Activated CD4-positive, alpha-beta T cell treated with anti-CD3 and anti-CD28 coated beads, Interleukin-2, amount 10 ng/mL, durations not matched to agents 24 days and 14 days (primary cell): Measurements from ENCODE around the gene TTC9. TPM values are rescaled to one million over a fixed set of nuclear protein-coding genes. Genes with fewer than 3 reads are reported as not detected.

ENCODE experiments used
- DNase-seq: peaks from one replicate; pipeline ENCODE4 v3.0.0; 2022
- H3K27ac Mint-ChIP-seq: one replicate; pipeline ENCODE4 v1.8.0; 2022; ENCODE audit warnings: mild to moderate bottlenecking, mixed read lengths
- H3K27me3 Mint-ChIP-seq: one replicate; pipeline ENCODE4 v1.8.0; 2022; ENCODE audit warnings: mixed read lengths
- H3K36me3 Mint-ChIP-seq: one replicate; pipeline ENCODE4 v1.8.0; 2022; ENCODE audit warnings: low read depth, mild to moderate bottlenecking, mixed read lengths
- H3K4me1 Mint-ChIP-seq: one replicate; pipeline ENCODE4 v1.8.0; 2021; ENCODE audit warnings: mixed read lengths
- H3K4me3 Mint-ChIP-seq: one replicate; pipeline ENCODE4 v1.8.0; 2022; ENCODE audit warnings: mild to moderate bottlenecking, moderate library complexity, mixed read lengths
- H3K9me3 Mint-ChIP-seq: one replicate; pipeline ENCODE4 v1.8.0; 2021; ENCODE audit warnings: mixed read lengths
- intact Hi-C: fragments of 100-400 bp; cut with micrococcal nuclease; formaldehyde crosslinking; loops from one replicate; pipeline ENCODE4 v1.15.1; 2023
- total RNA-seq: library from RNA; stranded (reverse); gene quantifications from 2 replicates; pipeline ENCODE4 v1.2.3, GENCODE V29; 2022

The TTC9 gene
- total RNA-seq, 1 donor from 2014 or later = 5.8 TPM

DNA sequence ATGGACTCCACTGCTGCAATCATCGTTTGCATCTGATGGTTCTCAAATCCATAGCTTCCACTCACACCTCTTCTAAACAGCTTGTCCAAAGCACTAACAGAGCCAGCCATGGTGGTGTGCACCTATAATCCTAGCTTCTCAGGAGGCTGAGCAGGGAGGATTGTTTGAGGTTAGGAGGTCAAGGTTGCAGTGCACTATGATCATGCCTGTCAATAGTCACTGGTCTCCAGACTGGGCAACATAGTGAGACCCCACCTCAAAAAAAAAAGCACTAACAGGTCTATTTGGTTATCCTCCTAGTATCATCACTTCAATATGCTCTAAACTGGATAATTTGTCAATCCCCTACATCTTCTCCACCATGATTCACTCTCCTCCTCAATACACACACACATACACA, 63.2 kb downstream of the TTC9 start:
- H3K9me3 Mint-ChIP-seq = no peaks in the 10 kb centered on the region
- no peaks in the 10 kb centered on the region for H3K36me3 Mint-ChIP-seq
- intact Hi-C loops = no loop called here
- no peak for DNase-seq
- peaks cover 7% of the 10 kb centered on the region for H3K27me3 Mint-ChIP-seq
- no peak overlapping the region for H3K4me3 Mint-ChIP-seq
- H3K4me1 Mint-ChIP-seq = peaks cover 2% of the 10 kb centered on the region
- H3K27ac Mint-ChIP-seq = no peak overlapping the region

DNA sequence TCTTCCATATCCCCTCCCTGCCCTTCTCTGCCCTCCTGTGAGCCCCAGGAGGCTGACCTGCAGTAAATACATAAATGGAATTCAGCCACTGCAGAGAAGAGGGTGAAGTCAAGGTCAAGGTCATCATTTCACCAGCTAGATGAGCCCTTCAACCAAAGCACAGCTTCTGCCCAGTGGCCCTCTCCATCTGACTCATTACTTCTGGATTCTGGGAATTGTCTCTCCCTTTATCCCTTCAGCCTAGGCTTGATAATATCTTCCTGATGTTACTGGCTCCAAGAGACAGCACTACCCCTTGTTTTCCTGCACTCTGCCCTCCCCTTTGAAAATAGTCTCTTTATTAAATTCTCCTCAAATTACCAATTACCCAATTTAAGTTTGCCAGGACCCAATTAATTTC, 64.5 kb downstream of the TTC9 start:
- no peaks in the 10 kb centered on the region for H3K36me3 Mint-ChIP-seq
- H3K4me3 Mint-ChIP-seq = no peak overlapping the region
- no peak for DNase-seq
- H3K27ac Mint-ChIP-seq = no peak overlapping the region
- H3K27me3 Mint-ChIP-seq = peaks cover 7% of the 10 kb centered on the region
- intact Hi-C loops = no loop called here
- peaks cover 2% of the 10 kb centered on the region for H3K4me1 Mint-ChIP-seq
- H3K9me3 Mint-ChIP-seq = no peaks in the 10 kb centered on the region

DNA sequence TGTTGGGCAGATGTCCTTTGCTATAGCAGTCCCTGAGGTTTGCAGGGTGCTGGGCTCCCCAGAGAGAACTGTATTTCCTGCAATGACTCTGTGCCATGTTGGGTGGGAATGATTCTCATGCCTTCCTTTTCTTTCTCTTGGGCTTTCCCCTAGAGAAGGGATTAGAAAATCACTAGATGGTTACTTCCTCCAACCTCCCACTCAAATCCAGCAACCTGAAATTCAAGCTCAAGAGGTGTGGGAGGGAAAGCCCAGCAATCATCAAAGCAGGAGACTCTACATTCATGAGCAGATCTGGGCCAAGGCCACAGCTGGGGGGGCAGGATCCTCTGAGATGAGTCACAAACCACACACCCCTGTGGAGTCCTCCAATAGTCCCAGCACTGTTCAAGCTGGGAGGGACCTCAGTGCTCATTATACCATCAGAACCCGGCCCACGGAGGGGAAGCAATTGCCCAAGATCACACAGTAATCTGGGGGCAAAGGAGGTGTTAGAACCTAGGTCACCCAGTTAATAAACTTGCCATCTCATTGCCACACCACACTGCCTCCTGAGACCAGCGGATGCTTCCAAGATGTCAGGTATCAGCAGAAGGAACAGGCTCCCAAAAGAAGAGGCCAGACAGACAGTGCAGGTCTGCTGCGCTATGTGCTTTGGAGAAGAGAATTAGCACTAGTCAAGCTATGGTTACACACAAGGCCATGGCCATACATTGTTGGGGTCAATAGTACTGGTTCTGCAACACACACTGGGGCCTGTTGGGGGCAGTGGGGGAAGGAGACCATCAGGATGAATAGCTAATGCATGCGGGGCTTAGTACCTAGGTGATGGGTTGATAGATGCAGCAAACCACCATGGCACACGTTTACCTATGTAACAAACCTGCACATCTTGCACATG, 65.7 kb downstream of the TTC9 start:
- H3K27ac Mint-ChIP-seq = no peak overlapping the region
- intact Hi-C loops = no loop called here
- H3K9me3 Mint-ChIP-seq = no peaks in the 10 kb centered on the region
- DNase-seq = no peak
- H3K36me3 Mint-ChIP-seq = no peaks in the 10 kb centered on the region
- H3K27me3 Mint-ChIP-seq = peaks cover 7% of the 10 kb centered on the region
- H3K4me1 Mint-ChIP-seq = peaks cover 2% of the 10 kb centered on the region
- H3K4me3 Mint-ChIP-seq = no peak overlapping the region

DNA sequence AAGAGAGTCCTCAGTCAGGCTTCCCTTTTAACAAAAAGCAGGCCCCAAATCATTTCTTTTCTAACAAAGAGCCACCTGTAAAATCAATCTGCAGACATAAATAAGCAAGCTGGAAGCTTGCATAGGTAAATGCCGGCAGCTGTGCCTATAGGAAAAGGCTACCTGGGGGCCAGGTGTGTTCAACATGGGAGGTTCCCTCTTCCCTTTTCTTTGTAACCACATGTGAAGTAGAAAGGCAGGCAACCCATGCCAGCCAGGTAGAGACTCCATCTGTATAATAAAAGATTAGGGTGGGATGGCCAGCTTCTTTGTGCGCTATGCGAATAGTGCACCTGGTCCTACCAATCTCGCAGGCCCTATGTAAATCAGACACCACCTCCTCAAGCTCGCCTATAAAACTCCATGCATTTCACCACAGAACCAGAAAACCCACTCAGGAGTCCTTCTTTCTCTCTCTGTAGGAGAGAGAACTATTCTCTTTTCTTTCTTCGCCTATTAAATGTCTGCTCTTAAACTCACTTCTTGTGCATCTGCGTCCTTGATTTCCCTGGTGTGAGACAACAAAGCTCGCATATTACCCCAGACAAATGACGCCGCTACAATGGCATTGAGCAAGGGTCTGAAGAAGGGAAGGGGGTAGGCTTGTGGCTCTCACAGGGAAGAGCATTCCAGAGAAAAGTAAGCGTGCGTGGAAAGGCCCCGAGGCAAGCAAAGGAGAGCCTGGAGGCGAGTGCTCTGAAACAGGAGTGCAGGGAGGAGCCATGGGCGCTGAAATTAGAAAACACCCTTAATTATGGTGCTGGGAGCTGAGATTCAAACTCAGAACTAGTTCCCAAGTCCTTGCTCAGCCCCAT, 67.2 kb downstream of the TTC9 start:
- no peak overlapping the region for H3K27ac Mint-ChIP-seq
- intact Hi-C loops = no loop called here
- no peaks in the 10 kb centered on the region for H3K36me3 Mint-ChIP-seq
- H3K27me3 Mint-ChIP-seq = peaks cover 7% of the 10 kb centered on the region
- H3K4me3 Mint-ChIP-seq = no peak overlapping the region
- H3K4me1 Mint-ChIP-seq = peaks cover 3% of the 10 kb centered on the region
- no peak for DNase-seq
- no peaks in the 10 kb centered on the region for H3K9me3 Mint-ChIP-seq

DNA sequence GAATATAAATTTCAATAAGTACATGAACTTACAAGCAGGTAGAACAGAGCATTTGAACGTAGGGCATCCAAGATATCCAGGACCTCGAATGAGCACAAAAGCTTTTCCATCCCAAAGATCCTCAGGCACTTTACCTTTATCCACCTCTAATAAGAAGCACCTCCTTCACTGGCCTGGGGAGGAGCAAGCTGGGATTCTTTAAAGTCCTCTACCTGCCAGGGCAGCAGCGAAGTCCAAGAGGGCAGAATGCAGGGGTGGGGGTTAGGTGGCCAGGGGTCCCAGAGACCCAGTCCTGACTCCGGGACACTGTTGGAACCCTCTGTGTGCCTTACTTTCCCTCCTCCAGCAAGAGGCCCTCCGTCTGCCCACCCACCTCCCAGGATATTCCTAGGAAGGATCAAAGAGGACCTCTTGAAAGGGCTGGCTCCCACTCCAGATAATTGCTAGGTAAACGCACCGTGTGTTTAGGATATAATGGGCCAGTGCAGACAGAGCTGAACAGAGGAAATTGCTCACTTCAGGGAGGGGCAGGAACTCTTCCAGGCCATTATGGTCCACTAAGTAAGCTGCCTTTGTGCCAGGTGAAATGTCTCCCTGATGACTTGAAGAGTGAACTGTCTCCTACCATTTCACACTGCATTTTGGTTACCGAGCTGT, 68.1 kb downstream of the TTC9 start:
- no peaks in the 10 kb centered on the region for H3K36me3 Mint-ChIP-seq
- H3K27me3 Mint-ChIP-seq = peaks cover 7% of the 10 kb centered on the region
- intact Hi-C loops = loop anchor here (5.0 kb wide), 1 partner anchor 68 kb away; the partner anchor contains the start of gene TTC9
- no peak for DNase-seq
- no peak overlapping the region for H3K27ac Mint-ChIP-seq
- H3K4me1 Mint-ChIP-seq = peaks cover 5% of the 10 kb centered on the region
- H3K9me3 Mint-ChIP-seq = no peaks in the 10 kb centered on the region
- H3K4me3 Mint-ChIP-seq = no peak overlapping the region

DNA sequence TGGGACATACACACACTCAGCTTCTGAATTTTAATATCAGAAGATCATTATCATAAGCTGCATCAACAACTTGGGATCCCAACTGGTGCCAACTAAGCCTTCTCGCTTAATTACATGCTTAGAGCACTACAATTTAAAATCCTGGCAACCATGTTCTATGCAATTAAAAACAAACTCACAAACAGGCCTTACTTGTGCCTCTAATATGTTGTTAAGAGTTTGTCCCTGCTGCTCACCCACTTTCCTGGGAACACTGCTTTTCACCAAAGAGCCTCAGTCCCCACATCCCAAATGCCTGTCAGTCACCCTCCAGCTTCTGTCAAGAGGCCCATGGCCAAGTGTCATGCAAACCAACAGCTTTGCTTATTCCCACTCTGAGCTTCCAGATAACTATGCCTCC, 69.7 kb downstream of the TTC9 start:
- H3K36me3 Mint-ChIP-seq = no peaks in the 10 kb centered on the region
- no peaks in the 10 kb centered on the region for H3K9me3 Mint-ChIP-seq
- H3K27me3 Mint-ChIP-seq = peaks cover 4% of the 10 kb centered on the region
- H3K4me1 Mint-ChIP-seq = peaks cover 5% of the 10 kb centered on the region
- no peak overlapping the region for H3K27ac Mint-ChIP-seq
- DNase-seq = no peak
- intact Hi-C loops = loop anchor here (5.0 kb wide), 1 partner anchor 69 kb away; the partner anchor contains the start of gene TTC9
- no peak overlapping the region for H3K4me3 Mint-ChIP-seq

DNA sequence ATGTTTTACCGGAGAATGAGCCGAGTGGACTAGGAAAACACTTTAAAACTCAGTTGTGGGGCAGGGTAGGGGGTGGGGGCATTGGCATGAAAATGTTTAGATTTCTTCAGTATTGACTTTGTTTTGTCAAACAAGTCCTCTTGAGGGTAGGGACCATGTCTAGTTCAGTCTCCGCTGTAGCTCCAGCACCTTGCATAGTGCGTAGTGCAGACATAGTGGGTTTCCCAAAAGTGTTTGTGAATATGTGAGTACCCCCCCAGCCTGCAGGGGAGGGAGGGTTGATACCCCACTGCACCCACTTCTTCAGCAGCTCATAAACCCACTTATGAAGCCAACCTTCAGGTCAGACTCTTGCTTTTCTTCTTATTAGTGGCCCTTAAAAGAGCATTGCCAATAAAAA, 71.4 kb downstream of the TTC9 start:
- Mint-ChIP-seq H3K27ac (no peak overlapping the region), H3K4me3 (no peak overlapping the region), H3K27me3 (peaks cover 10% of the 10 kb centered on the region), H3K9me3 (no peaks in the 10 kb centered on the region), H3K4me1 (peaks cover 3% of the 10 kb centered on the region), H3K36me3 (no peaks in the 10 kb centered on the region)
- DNase-seq = no peak
- intact Hi-C loops = loop anchor here (2.0 to 5.0 kb wide), 2 partner anchors 71 to 894 kb away; partner anchors contain the start of gene TTC9

DNA sequence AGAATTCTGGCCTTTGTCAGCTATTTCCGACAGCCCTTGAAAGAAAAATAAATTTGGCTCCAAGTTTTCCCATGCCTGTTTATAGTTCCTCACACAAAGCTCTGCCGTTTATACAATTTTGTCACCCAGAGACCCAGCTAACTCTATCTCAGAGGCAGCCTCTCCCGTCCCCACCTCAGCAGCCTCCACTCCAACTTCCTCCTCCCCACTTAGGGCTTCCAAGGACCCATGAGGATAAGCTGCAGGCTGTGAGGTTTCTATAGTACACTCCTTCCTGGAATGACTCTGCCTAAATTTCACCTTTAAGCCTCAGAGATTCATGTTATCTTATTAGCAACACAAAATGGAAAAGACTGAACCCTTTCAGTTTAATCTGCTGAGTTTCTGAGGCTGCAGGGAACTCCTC, 71.8 kb downstream of the TTC9 start:
- no peak overlapping the region for H3K27ac Mint-ChIP-seq

DNA sequence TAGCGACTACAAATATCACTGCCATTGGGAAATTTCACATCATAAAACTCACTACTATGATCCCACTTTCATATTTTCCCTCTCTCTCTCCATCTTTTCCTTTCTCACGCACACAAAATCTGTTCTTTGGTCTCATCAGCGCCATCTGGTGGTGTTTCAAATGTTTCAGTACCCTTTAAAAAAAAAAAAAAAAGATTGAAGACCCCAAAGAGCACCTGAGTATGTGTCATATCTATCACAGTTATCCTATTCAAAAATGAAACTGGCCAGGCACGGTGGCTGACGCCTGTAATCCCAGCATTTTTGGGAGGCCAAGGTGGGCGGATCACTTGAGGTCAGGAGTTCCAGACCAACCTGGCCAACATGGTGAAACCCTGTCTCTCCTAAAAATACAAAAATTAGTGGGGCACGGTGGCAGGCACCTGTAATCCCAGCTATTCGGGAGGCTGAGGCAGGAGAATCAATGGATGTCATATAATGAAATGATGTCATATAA, 72.4 kb downstream of the TTC9 start:
- H3K9me3 Mint-ChIP-seq = no peaks in the 10 kb centered on the region
- peak; percentile 82 for DNase-seq
- peaks cover 10% of the 10 kb centered on the region for H3K27me3 Mint-ChIP-seq
- peaks cover 3% of the 10 kb centered on the region for H3K4me1 Mint-ChIP-seq
- H3K4me3 Mint-ChIP-seq = no peak overlapping the region
- intact Hi-C loops = loop anchor here (1.0 to 5.0 kb wide), 3 partner anchors 72 to 259 kb away; partner anchors contain the start of gene TTC9
- no peak overlapping the region for H3K27ac Mint-ChIP-seq
- H3K36me3 Mint-ChIP-seq = no peaks in the 10 kb centered on the region

More for the DNA sequence above, 71.8 kb downstream of the TTC9 start:
- Mint-ChIP-seq H3K4me3 (no peak overlapping the region), H3K4me1 (peaks cover 3% of the 10 kb centered on the region), H3K9me3 (no peaks in the 10 kb centered on the region), H3K36me3 (no peaks in the 10 kb centered on the region), H3K27me3 (peaks cover 10% of the 10 kb centered on the region)
- no peak for DNase-seq
- intact Hi-C loops = loop anchor here (2.0 to 5.0 kb wide), 2 partner anchors 71 to 895 kb away; partner anchors contain the start of gene TTC9

DNA sequence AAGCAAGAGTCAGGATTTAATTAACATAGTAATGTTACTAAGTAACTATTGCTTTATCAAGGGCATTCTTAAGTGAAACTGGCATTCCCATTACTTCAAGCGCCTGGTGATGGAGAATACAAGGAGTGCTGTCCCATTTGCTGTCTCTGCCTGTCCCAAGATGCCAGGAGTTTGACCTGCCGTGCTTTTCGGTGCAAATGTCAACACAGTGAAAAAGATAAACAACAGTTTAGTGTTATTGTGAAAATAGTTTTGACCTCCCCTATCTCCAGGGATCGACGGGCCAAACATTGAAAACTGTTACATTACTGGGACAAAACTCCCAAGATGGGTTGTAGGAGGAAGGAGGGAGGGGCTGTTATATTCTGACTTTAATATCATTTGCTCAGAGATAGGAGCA, 74.8 kb downstream of the TTC9 start:
- Mint-ChIP-seq H3K4me3 (no peak overlapping the region), H3K9me3 (no peaks in the 10 kb centered on the region), H3K36me3 (no peaks in the 10 kb centered on the region), H3K27me3 (peaks cover 10% of the 10 kb centered on the region), H3K4me1 (peaks cover 3% of the 10 kb centered on the region), H3K27ac (no peak overlapping the region)
- DNase-seq = no peak
- intact Hi-C loops = no loop called here

DNA sequence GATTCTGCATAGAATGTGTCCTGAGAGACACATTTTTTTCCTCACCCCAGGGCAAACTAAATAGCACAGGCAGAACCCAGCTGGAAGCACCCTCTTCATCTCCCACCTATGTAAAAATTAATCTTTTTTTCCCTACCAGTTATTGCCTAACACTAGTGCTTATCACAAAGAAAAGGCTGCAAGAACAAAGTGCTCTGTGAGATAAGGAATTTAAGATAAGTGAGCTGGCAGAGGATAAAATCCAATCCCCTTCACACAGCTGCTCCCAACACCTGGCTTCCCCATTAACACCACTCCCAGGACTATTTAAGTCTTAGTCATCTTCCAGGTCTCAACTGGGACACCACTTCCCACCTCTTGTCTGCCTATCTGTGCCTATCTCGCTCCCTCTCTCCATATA, 75.2 kb downstream of the TTC9 start:
- Mint-ChIP-seq H3K4me1 (peaks cover 3% of the 10 kb centered on the region), H3K36me3 (no peaks in the 10 kb centered on the region), H3K9me3 (no peaks in the 10 kb centered on the region), H3K27me3 (peaks cover 10% of the 10 kb centered on the region), H3K4me3 (no peak overlapping the region), H3K27ac (no peak overlapping the region)
- no peak for DNase-seq
- intact Hi-C loops = no loop called here

DNA sequence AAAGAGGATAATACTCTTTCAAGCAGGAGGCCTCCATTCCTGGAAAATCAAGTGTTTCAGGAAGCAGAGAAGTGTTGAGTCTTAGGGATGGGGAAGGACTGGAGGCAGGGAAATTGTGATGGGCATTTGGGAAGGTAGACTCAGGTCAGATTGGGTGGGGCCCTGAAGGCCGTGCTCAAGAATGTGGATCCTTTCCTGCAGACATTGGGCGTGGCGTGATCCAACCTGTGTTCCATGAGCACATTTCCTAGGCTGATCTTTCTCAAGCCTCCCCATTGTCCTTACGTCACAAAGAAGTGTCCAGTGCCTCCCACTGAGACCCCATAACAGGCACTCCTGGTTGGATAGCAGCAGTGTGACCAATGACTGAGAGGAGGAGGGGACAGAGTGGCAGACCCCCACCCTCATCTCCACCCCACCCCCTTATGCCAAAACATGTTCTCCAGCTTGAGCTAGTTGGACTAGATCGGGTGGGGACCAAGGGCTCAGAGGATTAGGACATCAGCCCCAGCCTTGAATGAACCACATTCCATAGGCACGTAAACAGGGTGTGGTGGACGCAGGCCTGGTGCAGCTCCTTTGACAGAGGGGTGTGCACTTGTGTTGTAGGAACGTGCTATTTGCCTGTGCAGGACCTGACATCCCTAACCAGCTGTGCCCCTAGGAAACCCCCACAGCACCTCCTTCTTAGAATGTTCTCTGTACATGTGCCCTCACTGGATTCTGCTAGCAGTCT, 76.8 kb downstream of the TTC9 start:
- no peak for DNase-seq
- Mint-ChIP-seq H3K27me3 (peaks cover 10% of the 10 kb centered on the region), H3K9me3 (no peaks in the 10 kb centered on the region), H3K36me3 (no peaks in the 10 kb centered on the region), H3K27ac (no peak overlapping the region), H3K4me1 (peaks cover 3% of the 10 kb centered on the region), H3K4me3 (no peak overlapping the region)
- intact Hi-C loops = no loop called here

DNA sequence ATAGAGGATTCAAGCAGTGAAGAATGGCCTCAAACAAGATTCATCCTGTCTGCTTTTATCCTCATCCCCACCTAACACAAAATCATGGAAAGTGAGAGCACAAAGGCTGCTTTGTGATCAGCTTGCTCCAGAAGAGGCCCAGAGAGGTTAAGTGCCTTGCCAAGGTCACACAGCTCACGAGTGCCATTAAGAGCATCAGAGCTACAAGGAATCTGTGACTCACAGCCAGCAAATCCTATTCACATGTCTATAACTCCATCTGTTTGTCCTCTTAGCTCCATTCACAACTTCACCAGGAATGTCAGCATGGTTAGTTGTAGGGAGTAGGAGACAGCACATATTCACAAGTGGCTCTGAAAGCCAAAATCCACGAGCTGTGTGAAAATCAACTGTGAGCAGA, 79.8 kb downstream of the TTC9 start:
- H3K27me3 Mint-ChIP-seq = peaks cover 4% of the 10 kb centered on the region
- intact Hi-C loops = no loop called here
- no peak for DNase-seq
- H3K27ac Mint-ChIP-seq = no peak overlapping the region
- H3K4me3 Mint-ChIP-seq = no peak overlapping the region
- no peaks in the 10 kb centered on the region for H3K36me3 Mint-ChIP-seq
- no peaks in the 10 kb centered on the region for H3K9me3 Mint-ChIP-seq
- H3K4me1 Mint-ChIP-seq = no peaks in the 10 kb centered on the region
